HAP-1 (cell line): ENCODE results near the gene CBX5.

ENCODE experiments used
- DNase-seq, 2 experiments: peaks; one replicate each; pipeline ENCODE4 v3.0.0-alpha.2; 2016 to 2020; ENCODE audit warnings: low spot score in 2 of 2
- H3K27me3 ChIP-seq: fragments of 250-450 bp; sonication (Bioruptor Pico); 2 replicates; pipeline ENCODE4 v1.5.1; 2020; ENCODE audit warnings: low read depth, mild to moderate bottlenecking, moderate library complexity
- H3K36me3 ChIP-seq: fragments of 250-450 bp; sonication (Bioruptor Pico); replicated peaks from 2 replicates; pipeline ENCODE4 v1.5.1; 2020; ENCODE audit warnings: mild to moderate bottlenecking
- H3K4me1 ChIP-seq: fragments of 250-450 bp; sonication (Bioruptor Pico); 2 replicates; pipeline ENCODE4 v1.5.1; 2020; ENCODE audit warnings: mild to moderate bottlenecking
- H3K4me3 ChIP-seq: fragments of 250-450 bp; sonication (Bioruptor Pico); 2 replicates; pipeline ENCODE4 v1.5.1; 2020; ENCODE audit warnings: mild to moderate bottlenecking, moderate library complexity
- H3K9me3 ChIP-seq: fragments of 250-450 bp; sonication (Bioruptor Pico); 2 replicates; pipeline ENCODE4 v1.5.1; 2020; ENCODE audit warnings: mild to moderate bottlenecking, moderate library complexity
- in situ Hi-C: fragments of 300-500 bp; cut with MboI; formaldehyde crosslinking; loops from 3 replicates; pipeline ENCODE4 v1.14.3; 2020; ENCODE audit warnings: low sequenced_read_pairs, inconsistent platforms, mixed read lengths

The CBX5 gene

GRCh38 chr12:54220567-54220966, 59.4 kb downstream of the CBX5 start:
- in situ Hi-C loops: loop anchor here (5.0 kb wide), 1 partner anchor 147 kb away; no protein-coding TSS in a partner anchor
- DNase-seq: no peak
- Histone ChIP-seq H3K27me3 (no peaks in the 10 kb centered on the region), H3K4me3 (no peak overlapping the region), H3K9me3 (no peaks in the 10 kb centered on the region), H3K4me1 (peaks cover 3% of the 10 kb centered on the region), H3K36me3 (no peaks in the 10 kb centered on the region)

GRCh38 chr12:54220092-54220557, 59.8 kb downstream of the CBX5 start:
- in situ Hi-C loops: loop anchor here (5.0 kb wide), 1 partner anchor 147 kb away; no protein-coding TSS in a partner anchor
- H3K9me3 ChIP-seq: no peaks in the 10 kb centered on the region
- H3K36me3 ChIP-seq: no peaks in the 10 kb centered on the region
- no peak overlapping the region for H3K4me3 ChIP-seq
- peak; percentile 51 to 83 for DNase-seq
- H3K4me1 ChIP-seq: peaks cover 3% of the 10 kb centered on the region
- no peaks in the 10 kb centered on the region for H3K27me3 ChIP-seq

GRCh38 chr12:54217774-54218241, 62.1 kb downstream of the CBX5 start:
- H3K36me3 ChIP-seq: no peaks in the 10 kb centered on the region
- in situ Hi-C loops: no loop called here

GRCh38 chr12:54216797-54217661, 62.9 kb downstream of the CBX5 start:
- H3K36me3 ChIP-seq: no peaks in the 10 kb centered on the region
- H3K27me3 ChIP-seq: no peaks in the 10 kb centered on the region; the same call in 1 of the 2 replicates
- in situ Hi-C loops: no loop called here

More at GRCh38 chr12:54217774-54218241, 62.1 kb downstream of the CBX5 start:
- DNase-seq: no peak
- H3K4me3 ChIP-seq: no peak overlapping the region
- H3K4me1 ChIP-seq: peaks cover 3% of the 10 kb centered on the region
- H3K9me3 ChIP-seq: no peaks in the 10 kb centered on the region
- H3K27me3 ChIP-seq: no peaks in the 10 kb centered on the region; the same call in 1 of the 2 replicates

GRCh38 chr12:54215989-54216796, 63.7 kb downstream of the CBX5 start:
- peaks cover 3% of the 10 kb centered on the region for H3K4me1 ChIP-seq
- H3K4me3 ChIP-seq: no peak overlapping the region; the same call in 1 of the 2 replicates
- H3K9me3 ChIP-seq: no peaks in the 10 kb centered on the region
- in situ Hi-C loops: no loop called here
- no peak for DNase-seq
- no peaks in the 10 kb centered on the region; the same call in 1 of the 2 replicates for H3K27me3 ChIP-seq
- H3K36me3 ChIP-seq: no peaks in the 10 kb centered on the region

More at GRCh38 chr12:54216797-54217661, 62.9 kb downstream of the CBX5 start:
- DNase-seq: peak; percentile 83 to 92
- H3K4me3 ChIP-seq: peak overlapping the region; percentile 21
- peaks cover 3% of the 10 kb centered on the region for H3K4me1 ChIP-seq
- H3K9me3 ChIP-seq: no peaks in the 10 kb centered on the region

- Histone ChIP-seq H3K36me3 (no peaks in the 10 kb centered on the region), H3K4me3 (peak overlapping the region; percentile 10; the same call in 1 of the 2 replicates), H3K27me3 (no peaks in the 10 kb centered on the region; the same call in 1 of the 2 replicates), H3K4me1 (peaks cover 3% of the 10 kb centered on the region), H3K9me3 (no peaks in the 10 kb centered on the region)
- in situ Hi-C loops: no loop called here
- peak; percentile 84 to 96 for DNase-seq
Measured at GRCh38 chr12:54214553-54215406, 65.1 kb downstream of the CBX5 start.

- in situ Hi-C loops: no loop called here
- Histone ChIP-seq H3K9me3 (no peaks in the 10 kb centered on the region), H3K27me3 (no peaks in the 10 kb centered on the region; the same call in 1 of the 2 replicates), H3K4me1 (peaks cover 3% of the 10 kb centered on the region), H3K36me3 (no peaks in the 10 kb centered on the region), H3K4me3 (no peak overlapping the region)
- DNase-seq: no peak
Measured at GRCh38 chr12:54213079-54213478, 66.8 kb downstream of the CBX5 start.

- no peaks in the 10 kb centered on the region for H3K4me1 ChIP-seq
- no peak overlapping the region for H3K4me3 ChIP-seq
- H3K9me3 ChIP-seq: no peaks in the 10 kb centered on the region
- no peak for DNase-seq
- no peaks in the 10 kb centered on the region for H3K36me3 ChIP-seq
- in situ Hi-C loops: no loop called here
- peaks cover under 1% of the 10 kb centered on the region; the same call in 1 of the 2 replicates for H3K27me3 ChIP-seq
Measured at GRCh38 chr12:54211920-54212319, 68.0 kb downstream of the CBX5 start.

GRCh38 chr12:54210400-54210790, 69.5 kb downstream of the CBX5 start:
- DNase-seq: no peak
- in situ Hi-C loops: no loop called here

GRCh38 chr12:54208591-54208990, 71.3 kb downstream of the CBX5 start:
- H3K4me3 ChIP-seq: no peak overlapping the region
- no peaks in the 10 kb centered on the region for H3K36me3 ChIP-seq
- H3K4me1 ChIP-seq: no peaks in the 10 kb centered on the region
- in situ Hi-C loops: no loop called here
- peaks cover 19% of the 10 kb centered on the region for H3K27me3 ChIP-seq
- DNase-seq: no peak
- no peaks in the 10 kb centered on the region for H3K9me3 ChIP-seq

More at GRCh38 chr12:54210400-54210790, 69.5 kb downstream of the CBX5 start:
- Histone ChIP-seq H3K4me3 (no peak overlapping the region), H3K36me3 (no peaks in the 10 kb centered on the region), H3K27me3 (peaks cover 12% of the 10 kb centered on the region), H3K9me3 (no peaks in the 10 kb centered on the region), H3K4me1 (no peaks in the 10 kb centered on the region)

GRCh38 chr12:54207539-54208294, 72.2 kb downstream of the CBX5 start:
- H3K27me3 ChIP-seq: peaks cover 19% of the 10 kb centered on the region
- in situ Hi-C loops: no loop called here

GRCh38 chr12:54206791-54207190, 73.1 kb downstream of the CBX5 start:
- Histone ChIP-seq H3K9me3 (no peaks in the 10 kb centered on the region), H3K27me3 (peaks cover 19% of the 10 kb centered on the region), H3K4me1 (no peaks in the 10 kb centered on the region), H3K4me3 (no peak overlapping the region), H3K36me3 (no peaks in the 10 kb centered on the region)
- in situ Hi-C loops: no loop called here
- no peak for DNase-seq

More at GRCh38 chr12:54207539-54208294, 72.2 kb downstream of the CBX5 start:
- Histone ChIP-seq H3K9me3 (no peaks in the 10 kb centered on the region), H3K4me3 (no peak overlapping the region), H3K4me1 (no peaks in the 10 kb centered on the region), H3K36me3 (no peaks in the 10 kb centered on the region)
- DNase-seq: peak; percentile 65 to 94
